K562 (cell line): ENCODE measurements around the gene GPC2. TPM values are rescaled to one million over a fixed set of nuclear protein-coding genes. Genes with fewer than 3 reads are reported as not detected.
"Not testable (repeated sequence)": the region's sequence is repeated elsewhere in the genome, so short reads cannot be mapped to it uniquely, and the experiment has no call there.

Source experiments
- ATAC-seq: fragments of 200-7000 bp; cut with Tn5 transposase; 3 replicates; pipeline ENCODE4 v1.9.1; 2020; ENCODE audit warnings: moderate library complexity
- BruUV-seq: library from RNA; stranded (reverse); fragments of 400-500 nt; replicated peaks from 2 replicates; lab custom pipeline; 2021; lab: Mats Ljungman, UMichigan
- CTCF ChIA-PET: fragments of 300-600 bp; formaldehyde crosslinking; extraction: SDS; loops from one replicate; lab custom pipeline; 2021; ENCODE audit warnings: low intra/inter-chr PET ratio; lab: Yijun Ruan, JAX
- POLR2A ChIA-PET: fragments of 300-600, 350-650 bp; sonication (Branson Sonifier 250); formaldehyde crosslinking; extraction: SDS; loops from one replicate; lab custom pipeline; 2021; ENCODE audit warnings: antibody characterized with exemption, inconsistent platforms; lab: Yijun Ruan, JAX
- DNase-seq, 4 experiments: peaks; one replicate each; pipeline versions ENCODE4 v3.0.0 to v3.0.0-alpha.2; 2011 to 2018; ENCODE audit warnings: low spot score in 3 of 4, mixed read lengths in 3 of 4; ENCODE audit errors: extremely low read depth in 1 of 4
- FAIRE-seq: peaks from 2 replicates; lab custom pipeline; 2011; peaks lifted over from hg19 to GRCh38; lab: Jason Lieb, UNC
- H2AFZ ChIP-seq: 2 replicates; pipeline ENCODE4 v1.6.0; 2011; ENCODE audit warnings: low read depth, low read length, control low read depth, inconsistent platforms
- H3K27ac ChIP-seq: fragments of 200-600 bp; 3 replicates; pipeline ENCODE4 v1.8.0; 2011; ENCODE audit warnings: low read depth, mild to moderate bottlenecking, control low read depth, inconsistent platforms, low read length, moderate library complexity, mixed read lengths; ENCODE audit errors: extremely low read depth
- H3K27me3 ChIP-seq, 2 experiments: fragments of 300-600 bp in 1 of 2; 2 replicates in 1 of 2; 3 replicates in 1 of 2; pipeline versions ENCODE4 v1.6.0 to v1.8.0; 2011; ENCODE audit warnings: inconsistent platforms in 2 of 2, low read length in 2 of 2, mild to moderate bottlenecking in 1 of 2, mixed read lengths in 1 of 2, moderate library complexity in 1 of 2; ENCODE audit not compliant: control insufficient read depth in 2 of 2, insufficient read depth in 2 of 2
- H3K36me3 ChIP-seq: fragments of 300-600 bp; 3 replicates; pipeline ENCODE4 v1.8.0; 2011; ENCODE audit warnings: mild to moderate bottlenecking, low read length, inconsistent platforms; ENCODE audit not compliant: control insufficient read depth, insufficient read depth
- H3K4me1 ChIP-seq, 2 experiments: fragments of 200-600 bp in 1 of 2; replicated peaks in 1 of 2; 2 replicates in 1 of 2; 3 replicates in 1 of 2; pipeline versions ENCODE4 v1.5.1 to v1.8.0; 2011; ENCODE audit warnings: inconsistent platforms in 2 of 2, low read length in 2 of 2, mild to moderate bottlenecking in 1 of 2, mixed read lengths in 1 of 2, moderate library complexity in 1 of 2; ENCODE audit not compliant: control insufficient read depth in 2 of 2, insufficient read depth in 2 of 2
- H3K4me2 ChIP-seq: 2 replicates; pipeline ENCODE4 v1.6.1; 2011; ENCODE audit warnings: low read length, control low read depth, inconsistent platforms, mixed read lengths; ENCODE audit not compliant: insufficient read depth
- H3K4me3 ChIP-seq: fragments of 200-600 bp; sonication (generic), shearing (Covaris generic); 2 replicates; pipeline ENCODE4 v1.5.1; 2016; ENCODE audit warnings: control low read depth, inconsistent platforms
- H3K79me2 ChIP-seq: fragments of 200-600 bp; 3 replicates; pipeline ENCODE4 v1.8.0; 2011; ENCODE audit warnings: low read length, inconsistent platforms; ENCODE audit not compliant: control insufficient read depth, insufficient read depth
- H3K9ac ChIP-seq, 2 experiments: 2 replicates each; pipeline versions ENCODE4 v1.6.0 to v1.6.1; 2011; ENCODE audit warnings: low read depth in 2 of 2, low read length in 2 of 2, control low read depth in 1 of 2, inconsistent platforms in 1 of 2, mild to moderate bottlenecking in 1 of 2, mixed read lengths in 1 of 2; ENCODE audit not compliant: insufficient read depth in 1 of 2
- H3K9me1 ChIP-seq: one replicate; pipeline ENCODE4 v1.6.0; 2011; ENCODE audit warnings: inconsistent platforms, mild to moderate bottlenecking, low read length, moderate library complexity; ENCODE audit not compliant: control insufficient read depth, insufficient read depth
- H3K9me3 ChIP-seq: replicated peaks from 2 replicates; pipeline ENCODE4 v1.5.1; 2011; ENCODE audit warnings: low read depth, low read length, inconsistent platforms; ENCODE audit not compliant: control insufficient read depth, insufficient read depth
- H4K20me1 ChIP-seq: replicated peaks from 2 replicates; pipeline ENCODE4 v1.6.1; 2011; ENCODE audit warnings: low read length, inconsistent platforms, mixed read lengths; ENCODE audit not compliant: control insufficient read depth, insufficient read depth
- ARNT ChIP-seq, 2 experiments: fragments of 450-650 bp; IDR thresholded peaks; 2 replicates each; pipeline ENCODE4 v1.6.1; 2016; ENCODE audit warnings: mild to moderate bottlenecking in 1 of 2
- POLR2G ChIP-seq: fragments of 200-400 bp; formaldehyde crosslinking; IDR thresholded peaks from 2 replicates; pipeline ENCODE4 v1.6.1; 2017; ENCODE audit warnings: low read depth, mild to moderate bottlenecking, antibody characterized with exemption, low read length, moderate library complexity
- WGBS: fragments of 100-300 bp; shearing (Covaris generic); methylation state at CpG from one replicate; pipeline ENCODE4 v1.1.6; 2016; ENCODE audit warnings: low coverage, mixed read lengths; ENCODE audit not compliant: insufficient coverage; ENCODE audit errors: missing lambda C conversion rate; 5-methylcytosine and 5-hydroxymethylcytosine counted together
- in situ Hi-C: fragments of 300-500 bp; cut with MboI; formaldehyde crosslinking; loops from 4 replicates; pipeline ENCODE4 v1.15.0; 2018; ENCODE audit warnings: inconsistent platforms, mixed read lengths
- intact Hi-C: fragments of 100-400 bp; cut with micrococcal nuclease; formaldehyde crosslinking; loops from 2 replicates; pipeline ENCODE4 v1.14.2; 2022
- polyA plus RNA-seq, 8 experiments: library from polyadenylated mRNA; depleted of rRNA in 4 of 8; stranded (reverse) in 5 of 8; unstranded in 3 of 8; fragments of >200 nt; fragmentation: Nextera tagmentation in 2 of 8; fragmentation: Illumina TruSeq in 1 of 8; extraction: Ambion mirVana in 2 of 8; extraction: Trizol in 1 of 8; gene quantifications; 2 replicates each; pipeline versions ENCODE4 v1.2.1 to v1.2.3, GENCODE V29; 2011 to 2014; ENCODE audit warnings: inconsistent platforms in 1 of 8, missing spikeins in 1 of 8
- total RNA-seq, 7 experiments: library from RNA; depleted of rRNA in 6 of 7; stranded (reverse); fragments of >200 nt in 6 of 7; fragmentation: Illumina TruSeq in 2 of 7; extraction: Trizol in 2 of 7; gene quantifications; 2 replicates each; pipeline versions ENCODE4 v1.2.1 to v1.2.3, GENCODE V29; 2011 to 2021; ENCODE audit warnings: low replicate concordance in 1 of 7

GPC2 gene
- total and polyA plus RNA-seq, 9 of the 15 experiments (the other 6 are each of a cell fraction or from before 2014, with no cell fraction given) = 0.06 to 7.7 (median 1.4) TPM; not detected in 1

DNA sequence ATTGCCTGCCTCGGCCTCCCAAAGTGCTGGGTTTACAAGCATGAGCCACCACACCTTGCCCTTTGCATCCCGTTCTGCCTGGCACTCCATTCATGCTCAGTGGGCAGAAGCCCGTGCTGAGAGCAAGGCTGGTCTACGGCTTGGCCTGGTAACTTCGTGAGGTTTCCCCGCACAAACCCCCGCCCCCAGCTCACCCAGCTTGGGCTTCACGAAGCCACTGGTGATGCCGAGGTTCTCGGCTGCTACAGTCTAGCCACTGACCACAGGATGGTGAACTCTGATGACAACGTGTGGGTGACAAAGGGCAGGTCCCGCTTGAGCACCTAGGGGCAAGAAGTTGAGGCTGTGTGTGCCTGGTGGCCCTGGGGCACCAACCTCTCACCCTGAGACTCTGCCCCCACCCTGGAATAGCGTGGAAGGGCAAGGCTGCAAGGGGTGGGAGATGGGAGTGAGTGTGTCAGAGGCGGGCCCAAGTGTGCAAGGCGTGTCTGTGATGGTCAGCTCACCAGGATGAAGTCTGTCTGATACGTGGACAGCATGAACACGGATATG is 46.3 kb upstream of the GPC2 start:
- in situ Hi-C loops, intact Hi-C loops, CTCF ChIA-PET, H3K9me1 ChIP-seq, H3K27me3 ChIP-seq, POLR2A ChIA-PET, H3K27ac ChIP-seq, H3K36me3 ChIP-seq, ATAC-seq, H4K20me1 ChIP-seq, DNase-seq, H3K79me2 ChIP-seq, H3K4me2 ChIP-seq, H2AFZ ChIP-seq, H3K4me3 ChIP-seq, BruUV-seq, H3K9me3 ChIP-seq, FAIRE-seq: not testable (repeated sequence)
- WGBS = 73% methylated on average over 15 of the region's 17 CpGs
- peaks cover 8 to 29% of the 10 kb centered on the region in 2 experiments; a peak in 4 of 5 replicates for H3K4me1 ChIP-seq
- peak overlapping the region in 1 of 2 experiments; percentile 61; a peak in 1 of 4 replicates for H3K9ac ChIP-seq

DNA sequence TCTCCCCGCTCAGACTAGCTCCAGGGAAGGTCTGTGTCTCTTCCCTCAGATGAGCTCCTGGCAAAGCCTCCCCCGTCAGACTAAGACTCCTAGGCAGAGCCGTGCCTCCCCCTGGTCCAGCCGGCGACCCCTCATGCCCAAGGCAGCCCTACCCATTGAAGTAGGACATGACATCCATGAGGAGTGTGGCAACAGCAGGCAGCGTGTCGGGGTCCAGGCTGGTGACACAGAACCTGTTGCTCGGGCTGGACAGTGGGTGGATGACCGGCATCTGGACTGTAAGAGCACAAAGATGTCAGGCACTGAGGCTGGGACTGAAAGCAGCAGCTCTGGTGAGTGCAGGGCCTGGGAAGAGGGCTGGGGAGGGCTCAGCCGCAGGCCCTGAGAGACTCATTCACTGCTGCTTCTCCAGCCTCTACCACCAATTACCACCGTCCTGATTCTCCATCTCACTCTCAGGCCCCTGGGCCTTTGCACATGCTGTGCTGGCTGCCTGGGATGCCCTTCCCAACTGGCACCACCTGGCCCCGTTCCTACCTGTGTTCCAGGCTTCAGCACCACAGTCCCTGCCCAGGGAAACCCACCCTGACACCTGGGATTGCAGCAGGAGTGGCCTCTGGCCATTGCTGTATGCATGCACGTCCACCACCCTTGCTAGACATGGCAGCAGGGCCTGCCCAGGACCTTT is 45.4 kb upstream of the GPC2 start:
- Histone ChIP-seq H3K27ac (no peak overlapping the region), H3K27me3 (no peaks in the 10 kb centered on the region), H3K9me3 (no peaks in the 10 kb centered on the region), H3K9ac (peak overlapping the region in 1 of 2 experiments; percentile 48; a peak in 1 of 4 replicates), H2AFZ (no peak overlapping the region), H3K79me2 (no peaks in the 10 kb centered on the region), H3K4me2 (no peak overlapping the region), H3K4me3 (no peak overlapping the region), H3K4me1 (peaks cover 8 to 29% of the 10 kb centered on the region in 2 experiments; a peak in 4 of 5 replicates), H4K20me1 (no peaks in the 10 kb centered on the region), H3K9me1 (no peaks in the 10 kb centered on the region), H3K36me3 (no peaks in the 10 kb centered on the region)
- TF ChIP-seq POLR2G = 0 out of 2 replicates have a peak, but pooled peaks have one; percentile 28
- TF ChIP-seq ARNT (IDR thresholded peaks at IDR 0.05) = no peak
- ChIA-PET CTCF (no interaction called here), POLR2A (interaction anchor here (0.7 kb wide), 3 partner anchors 13 to 125 kb away, joined by 3 to 4 read pairs (median 3); no protein-coding TSS in a partner anchor)
- BruUV-seq = no TSS peak
- WGBS = 60% methylated on average over 13 of the region's 13 CpGs
- intact Hi-C loops (no loop called here), in situ Hi-C loops (no loop called here)
- ATAC-seq (no peak), DNase-seq (no peak), FAIRE-seq (no peak)
